Measurements from ENCODE around the gene SLC25A39. TPM values are rescaled to one million over a fixed set of nuclear protein-coding genes. Genes with fewer than 3 reads are reported as not detected.

The SLC25A39 gene
- 101 and 108 TPM in 2 replicates for total RNA-seq

GRCh38 chr17:44324571-44325275 lies at the start of gene SLC25A39:
SLC25A39 (minus strand) TSS chr17:44324823; CDS start chr17:44323562, 1,261 bp downstream.

GRCh38 chr17:44363613-44364159 lies 39.1 kb upstream of the SLC25A39 start, which contains the start of gene FAM171A2:
FAM171A2 (minus strand) TSS chr17:44363853; CDS start chr17:44363714, 139 bp downstream.

GRCh38 chr17:44344939-44345453 lies 20.4 kb upstream of the SLC25A39 start, which contains the start of gene GRN:
GRN (plus strand) TSS chr17:44345302; CDS start chr17:44349165, 3,863 bp downstream.

GRCh38 chr17:44308320-44308818 lies 16.3 kb downstream of the SLC25A39 start, which contains the start of gene RUNDC3A:
RUNDC3A (plus strand) TSS chr17:44308601; CDS start chr17:44308833, 232 bp downstream.

Other genes starting within 250 kb of the SLC25A39 start
- gene HDAC5, start 201.2 kb downstream of the SLC25A39 start, total RNA-seq = 40.1 and 50.8 TPM in 2 replicates
- gene HROB, start 182.9 kb downstream of the SLC25A39 start, total RNA-seq = 8.3 and 8.4 TPM in 2 replicates
- gene ASB16, start 154.1 kb downstream of the SLC25A39 start, total RNA-seq = under 0.01 TPM in 1 of 2 replicates, not detected in the other
- 24.0 and 27.5 TPM in 2 replicates for gene TMUB2, start 137.9 kb downstream of the SLC25A39 start, total RNA-seq
- 41.5 and 44.9 TPM in 2 replicates for gene ATXN7L3, start 124.9 kb downstream of the SLC25A39 start, total RNA-seq
- 34.6 and 38.8 TPM in 2 replicates for gene UBTF, start 105.1 kb downstream of the SLC25A39 start, total RNA-seq
- gene SLC4A1, start 56.7 kb downstream of the SLC25A39 start, total RNA-seq = not detected in 2 replicates
- gene RUNDC3A, start 16.2 kb downstream of the SLC25A39 start, total RNA-seq = not detected in 2 replicates
- 142 and 154 TPM in 2 replicates for gene GRN, start 20.5 kb upstream of the SLC25A39 start, total RNA-seq
- 6.2 and 7.4 TPM in 2 replicates for gene FAM171A2, start 39.0 kb upstream of the SLC25A39 start, total RNA-seq
- 0.15 and 0.17 TPM in 2 replicates for gene ITGA2B, start 64.8 kb upstream of the SLC25A39 start, total RNA-seq
- gene GPATCH8, start 178.6 kb upstream of the SLC25A39 start, total RNA-seq = 10.0 and 12.1 TPM in 2 replicates
- 44.7 and 44.9 TPM in 2 replicates for gene FZD2, start 232.7 kb upstream of the SLC25A39 start, total RNA-seq